GM10266 (cell line): ENCODE data around the gene ZNF319.

Experiments used
- DNase-seq: peaks from one replicate; pipeline ENCODE4 v3.0.0; 2012; ENCODE audit errors: extremely low spot score
- TF ChIP-seq, protein P1 (sequence below): IDR thresholded peaks from 2 replicates; pipeline ENCODE4 v1.5.1; 2012; ENCODE audit warnings: mild to moderate bottlenecking, low read depth; ENCODE audit not compliant: control insufficient read depth, insufficient read depth; ENCODE audit errors: missing control alignments

ZNF319 gene

DNA sequence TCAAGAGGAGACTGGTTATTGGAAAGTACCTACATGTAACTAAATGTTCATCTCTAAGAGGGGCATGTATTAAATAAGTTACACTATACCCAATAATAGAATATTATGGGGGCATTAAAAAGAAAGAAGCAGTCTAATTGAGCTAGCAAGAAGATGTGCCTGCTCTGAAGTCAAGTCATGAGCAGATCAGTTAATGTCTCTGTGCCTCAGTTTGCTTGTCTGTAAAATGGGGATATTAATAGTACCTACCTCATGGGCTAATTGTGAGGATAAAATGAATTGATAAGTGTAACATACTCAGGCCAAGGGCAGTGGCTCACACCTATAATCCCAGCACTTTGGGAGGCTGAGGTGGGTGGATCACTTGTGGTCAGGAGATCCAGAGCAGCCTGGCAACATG is 32.6 kb downstream of the ZNF319 start:
- DNase-seq, result no peak
- TF ChIP-seq, protein P1, sequence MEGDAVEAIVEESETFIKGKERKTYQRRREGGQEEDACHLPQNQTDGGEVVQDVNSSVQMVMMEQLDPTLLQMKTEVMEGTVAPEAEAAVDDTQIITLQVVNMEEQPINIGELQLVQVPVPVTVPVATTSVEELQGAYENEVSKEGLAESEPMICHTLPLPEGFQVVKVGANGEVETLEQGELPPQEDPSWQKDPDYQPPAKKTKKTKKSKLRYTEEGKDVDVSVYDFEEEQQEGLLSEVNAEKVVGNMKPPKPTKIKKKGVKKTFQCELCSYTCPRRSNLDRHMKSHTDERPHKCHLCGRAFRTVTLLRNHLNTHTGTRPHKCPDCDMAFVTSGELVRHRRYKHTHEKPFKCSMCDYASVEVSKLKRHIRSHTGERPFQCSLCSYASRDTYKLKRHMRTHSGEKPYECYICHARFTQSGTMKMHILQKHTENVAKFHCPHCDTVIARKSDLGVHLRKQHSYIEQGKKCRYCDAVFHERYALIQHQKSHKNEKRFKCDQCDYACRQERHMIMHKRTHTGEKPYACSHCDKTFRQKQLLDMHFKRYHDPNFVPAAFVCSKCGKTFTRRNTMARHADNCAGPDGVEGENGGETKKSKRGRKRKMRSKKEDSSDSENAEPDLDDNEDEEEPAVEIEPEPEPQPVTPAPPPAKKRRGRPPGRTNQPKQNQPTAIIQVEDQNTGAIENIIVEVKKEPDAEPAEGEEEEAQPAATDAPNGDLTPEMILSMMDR, result no peak

DNA sequence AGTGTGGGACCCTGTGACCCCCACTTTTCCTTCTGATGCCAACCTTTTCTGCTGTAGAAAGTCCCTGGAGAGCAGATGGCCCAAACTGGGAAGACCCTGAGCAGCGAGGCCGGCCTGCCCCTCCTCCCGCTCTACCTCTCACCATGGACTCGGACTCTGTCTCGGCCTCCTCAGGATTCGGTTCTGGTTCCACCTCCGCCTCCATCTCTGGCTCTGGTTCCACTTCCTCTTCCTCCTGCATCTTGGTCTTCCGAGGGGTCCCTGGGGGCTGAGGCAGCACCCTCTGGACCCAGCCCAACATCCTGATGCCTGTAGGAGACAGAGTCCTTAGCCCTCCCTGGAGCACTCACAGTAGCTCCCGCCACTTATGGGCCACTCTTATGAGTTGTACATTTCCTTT is 33.5 kb downstream of the ZNF319 start:
- no peak for DNase-seq
- TF ChIP-seq, protein P1, result no peak

DNA sequence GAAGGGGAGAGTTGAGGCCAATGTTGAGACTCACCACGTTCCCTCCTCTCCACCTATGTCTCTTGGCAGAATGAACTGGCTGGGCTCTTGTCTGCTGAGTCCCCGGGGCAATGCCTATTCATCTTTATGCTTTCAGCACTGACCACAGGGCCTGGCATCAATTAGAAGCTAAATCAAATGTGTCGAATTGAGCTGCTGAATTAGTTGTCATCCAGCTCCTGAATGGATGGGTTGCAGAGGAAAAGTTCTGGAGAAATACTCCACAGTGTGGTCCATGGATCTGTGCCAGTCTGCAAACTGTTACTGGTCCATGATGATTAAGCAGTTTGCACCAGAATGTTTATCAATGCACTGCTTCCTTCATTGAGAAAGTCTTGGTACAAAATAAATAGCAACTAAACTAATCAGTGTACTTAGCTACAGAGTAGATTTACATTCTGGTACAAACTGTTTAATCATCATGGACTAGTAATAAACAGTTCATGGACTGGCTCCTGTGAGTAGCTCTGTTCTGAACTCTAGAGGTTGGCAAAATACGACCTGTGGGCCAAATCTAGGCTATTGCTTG is 34.2 kb downstream of the ZNF319 start:
- DNase-seq, result no peak
- TF ChIP-seq, protein P1, result no peak

DNA sequence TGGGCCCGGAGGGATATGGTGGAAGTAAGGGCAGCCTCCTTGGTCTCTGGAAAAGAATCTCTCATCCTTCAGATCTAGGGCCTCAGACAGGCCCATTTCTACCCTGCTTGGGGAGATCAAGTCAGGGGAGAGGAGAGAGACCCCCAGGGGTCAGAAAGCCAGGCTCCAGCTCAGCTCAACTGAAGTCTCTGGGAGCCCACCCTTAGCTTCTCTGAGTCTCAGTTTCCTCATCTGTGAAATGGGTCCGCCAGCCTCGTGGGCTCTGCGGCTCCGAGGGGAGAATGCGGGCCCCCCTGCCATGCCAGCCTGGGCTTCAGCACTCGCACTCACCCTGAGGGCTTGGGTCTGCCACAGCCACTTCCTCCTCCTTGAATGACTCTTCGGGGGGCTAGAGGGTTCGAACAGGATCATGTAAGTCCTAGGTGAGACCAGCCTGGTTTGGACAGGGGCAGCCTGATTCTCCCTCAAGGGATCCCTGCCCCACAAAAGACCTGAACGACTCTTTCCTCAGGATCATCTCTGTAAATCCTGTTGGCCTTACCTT is 36.2 kb downstream of the ZNF319 start:
- DNase-seq, result no peak
- TF ChIP-seq, protein P1, result no peak

DNA sequence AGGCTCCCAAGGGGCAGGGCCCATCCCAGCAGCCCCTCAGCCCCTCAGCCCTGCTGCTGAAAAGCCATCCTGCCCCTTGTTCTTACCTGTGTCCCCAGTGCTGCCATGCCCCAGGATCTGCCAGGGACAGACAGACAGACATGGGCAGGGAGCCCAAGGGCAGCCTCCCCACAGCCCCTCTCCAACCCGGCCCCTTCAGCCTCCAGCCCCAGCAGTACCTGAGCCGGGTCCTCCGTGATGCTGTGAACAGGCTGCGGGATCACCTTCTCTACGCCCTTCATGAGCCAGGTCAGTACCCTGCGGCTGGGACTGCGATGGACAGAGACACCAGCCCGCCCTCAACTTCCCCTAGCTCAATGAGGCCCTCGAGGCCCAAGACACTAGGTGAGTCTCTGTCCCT is 37.7 kb downstream of the ZNF319 start:
- DNase-seq, result no peak
- TF ChIP-seq, protein P1, result no peak

DNA sequence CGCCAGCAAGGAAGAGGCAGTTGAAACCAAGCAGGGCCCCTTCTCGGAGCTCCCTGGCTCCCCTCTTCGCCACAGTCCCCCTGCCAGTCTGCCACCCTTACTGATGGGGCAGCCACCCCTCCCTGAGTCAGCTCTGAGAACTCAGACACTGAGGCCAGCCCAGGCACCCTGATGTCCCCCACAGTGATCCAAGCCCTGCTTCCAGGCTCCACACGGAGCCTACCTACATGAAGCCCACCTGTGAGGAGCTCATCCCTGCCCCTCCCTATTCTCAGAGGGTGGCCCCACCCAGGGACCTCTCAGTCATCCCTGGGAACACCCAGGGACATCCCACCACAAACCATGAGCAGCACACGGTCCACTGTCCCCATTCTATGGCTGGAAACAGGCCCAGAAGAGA is 38.4 kb downstream of the ZNF319 start:
- DNase-seq, result no peak
- TF ChIP-seq, protein P1, result no peak

DNA sequence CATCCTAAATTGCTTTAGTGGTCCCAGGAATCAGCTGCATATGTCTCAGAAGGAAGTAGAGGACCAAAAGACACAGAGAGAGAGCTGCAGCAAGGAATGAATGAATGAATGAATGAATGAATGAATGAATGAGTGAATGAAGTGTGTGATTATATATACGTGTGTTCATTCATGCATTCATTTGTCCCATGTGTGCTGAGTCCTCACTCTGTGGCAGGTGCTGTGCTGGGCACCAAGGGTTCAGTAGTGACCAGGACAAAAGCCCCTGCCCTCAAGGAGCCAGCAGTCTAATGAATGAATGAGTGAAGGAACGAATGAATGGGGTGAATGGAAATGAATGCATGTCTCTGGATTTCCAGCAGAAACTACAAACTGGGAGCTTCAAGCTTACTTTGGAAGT is 38.9 kb downstream of the ZNF319 start:
- DNase-seq, result no peak
- TF ChIP-seq, protein P1, result no peak
